ENCODE data around the gene SERINC5. TPM values are rescaled to one million over a fixed set of nuclear protein-coding genes. Genes with fewer than 3 reads are reported as not detected.

The SERINC5 gene
- total RNA-seq, 2 donors from 2014 or later, result 134 to 183 TPM

- no peak overlapping the region for H3K27ac Mint-ChIP-seq
- no peak for TF ChIP-seq CTCF (conservative IDR thresholded peaks at IDR 0.05)
- no peak overlapping the region for H3K4me3 ChIP-seq (ENCODE audit: low read length)
- peak; percentile 10 for DNase-seq
- no peaks in the 10 kb centered on the region for H3K9me3 Mint-ChIP-seq
- no peaks in the 10 kb centered on the region for H3K36me3 ChIP-seq (ENCODE audit: control insufficient read depth, insufficient read depth, low read length)
- peaks cover 8% of the 10 kb centered on the region for H3K4me1 Mint-ChIP-seq
- H3K4me1 ChIP-seq (ENCODE audit: control insufficient read depth, insufficient read depth, low read length), result peaks cover 3% of the 10 kb centered on the region
- H3K27me3 ChIP-seq (ENCODE audit: control insufficient read depth, insufficient read depth, low read length, poor library complexity, severe bottlenecking), result no peaks in the 10 kb centered on the region
- H3K9ac ChIP-seq (ENCODE audit: extremely low read depth, low read length, poor library complexity, severe bottlenecking), result no peak overlapping the region
- H3K4me3 Mint-ChIP-seq, result no peak overlapping the region
- no peaks in the 10 kb centered on the region for H3K9me3 ChIP-seq (ENCODE audit: control insufficient read depth, low read length)
- peaks cover 1% of the 10 kb centered on the region for H3K36me3 Mint-ChIP-seq (ENCODE audit: low read depth)
- no peak overlapping the region for H3K27ac ChIP-seq (ENCODE audit: low read depth, low read length)
- peaks cover 7% of the 10 kb centered on the region for H3K27me3 Mint-ChIP-seq (ENCODE audit: insufficient read depth)
- WGBS, 2 experiments (ENCODE audit: insufficient coverage in 1 of 2, insufficient read length in 1 of 2), result 96 to 100% methylated on average over 4 to 8 of the region's 8 CpGs
Measured at GRCh38 chr5:80067531-80068245, 188.2 kb downstream of the SERINC5 start.

- no CpG with 5 or more reads among the region's 2 CpGs for WGBS, 2 experiments (ENCODE audit: insufficient coverage in 1 of 2, insufficient read length in 1 of 2)
- H3K27ac ChIP-seq (ENCODE audit: low read depth, low read length), result no peak overlapping the region
- DNase-seq, result no peak
- no peaks in the 10 kb centered on the region for H3K36me3 ChIP-seq (ENCODE audit: control insufficient read depth, insufficient read depth, low read length)
- peaks cover 1% of the 10 kb centered on the region for H3K36me3 Mint-ChIP-seq (ENCODE audit: low read depth)
- peaks cover 8% of the 10 kb centered on the region for H3K4me1 Mint-ChIP-seq
- H3K9me3 Mint-ChIP-seq, result no peaks in the 10 kb centered on the region
- no peak for TF ChIP-seq CTCF (conservative IDR thresholded peaks at IDR 0.05)
- H3K4me3 Mint-ChIP-seq, result no peak overlapping the region
- no peak overlapping the region for H3K27ac Mint-ChIP-seq
- H3K4me1 ChIP-seq (ENCODE audit: control insufficient read depth, insufficient read depth, low read length), result peaks cover 3% of the 10 kb centered on the region
- no peak overlapping the region for H3K4me3 ChIP-seq (ENCODE audit: low read length)
- peaks cover 7% of the 10 kb centered on the region for H3K27me3 Mint-ChIP-seq (ENCODE audit: insufficient read depth)
- H3K9me3 ChIP-seq (ENCODE audit: control insufficient read depth, low read length), result no peaks in the 10 kb centered on the region
- H3K27me3 ChIP-seq (ENCODE audit: control insufficient read depth, insufficient read depth, low read length, poor library complexity, severe bottlenecking), result no peaks in the 10 kb centered on the region
- no peak overlapping the region for H3K9ac ChIP-seq (ENCODE audit: extremely low read depth, low read length, poor library complexity, severe bottlenecking)
Measured at GRCh38 chr5:80067016-80067415, 188.8 kb downstream of the SERINC5 start.

- Mint-ChIP-seq H3K4me3 (no peak overlapping the region), H3K27ac (no peak overlapping the region), H3K36me3 (ENCODE audit: low read depth) (peaks cover 1% of the 10 kb centered on the region), H3K27me3 (ENCODE audit: insufficient read depth) (peaks cover 7% of the 10 kb centered on the region), H3K4me1 (peaks cover 8% of the 10 kb centered on the region), H3K9me3 (no peaks in the 10 kb centered on the region)
- Histone ChIP-seq H3K4me1 (ENCODE audit: control insufficient read depth, insufficient read depth, low read length) (peaks cover 3% of the 10 kb centered on the region), H3K4me3 (ENCODE audit: low read length) (no peak overlapping the region), H3K27ac (ENCODE audit: low read depth, low read length) (no peak overlapping the region), H3K27me3 (ENCODE audit: control insufficient read depth, insufficient read depth, low read length, poor library complexity, severe bottlenecking) (no peaks in the 10 kb centered on the region), H3K9ac (ENCODE audit: extremely low read depth, low read length, poor library complexity, severe bottlenecking) (no peak overlapping the region), H3K36me3 (ENCODE audit: control insufficient read depth, insufficient read depth, low read length) (no peaks in the 10 kb centered on the region), H3K9me3 (ENCODE audit: control insufficient read depth, low read length) (no peaks in the 10 kb centered on the region)
- no peak for DNase-seq
- no peak for TF ChIP-seq CTCF (conservative IDR thresholded peaks at IDR 0.05)
Measured at GRCh38 chr5:80064124-80064523, 191.7 kb downstream of the SERINC5 start.

Other genes with a start within 250 kb of the SERINC5 start
- 10 to 100 TPM; 13.6 to 50.5 TPM for gene THBS4, start 220.7 kb downstream of the SERINC5 start, total RNA-seq
- gene SPZ1, start 64.0 kb upstream of the SERINC5 start, total RNA-seq, result not detected
- gene ZFYVE16, start 152.0 kb upstream of the SERINC5 start, total RNA-seq, result 10 to 100 TPM; 58.3 to 85.0 TPM
- gene FAM151B, start 232.1 kb upstream of the SERINC5 start, total RNA-seq, result 1 to 10 TPM; 1.2 to 1.5 TPM

Measured in endodermal cell (in vitro differentiated cells).